Measurements from ENCODE around the gene ZNF726. TPM values are rescaled to one million over a fixed set of nuclear protein-coding genes. Genes with fewer than 3 reads are reported as not detected.
"Not testable (repeated sequence)": the region's sequence is repeated elsewhere in the genome, so short reads cannot be mapped to it uniquely, and the experiment has no call there.

ZNF726 gene
- 9.3 TPM for total RNA-seq

DNA sequence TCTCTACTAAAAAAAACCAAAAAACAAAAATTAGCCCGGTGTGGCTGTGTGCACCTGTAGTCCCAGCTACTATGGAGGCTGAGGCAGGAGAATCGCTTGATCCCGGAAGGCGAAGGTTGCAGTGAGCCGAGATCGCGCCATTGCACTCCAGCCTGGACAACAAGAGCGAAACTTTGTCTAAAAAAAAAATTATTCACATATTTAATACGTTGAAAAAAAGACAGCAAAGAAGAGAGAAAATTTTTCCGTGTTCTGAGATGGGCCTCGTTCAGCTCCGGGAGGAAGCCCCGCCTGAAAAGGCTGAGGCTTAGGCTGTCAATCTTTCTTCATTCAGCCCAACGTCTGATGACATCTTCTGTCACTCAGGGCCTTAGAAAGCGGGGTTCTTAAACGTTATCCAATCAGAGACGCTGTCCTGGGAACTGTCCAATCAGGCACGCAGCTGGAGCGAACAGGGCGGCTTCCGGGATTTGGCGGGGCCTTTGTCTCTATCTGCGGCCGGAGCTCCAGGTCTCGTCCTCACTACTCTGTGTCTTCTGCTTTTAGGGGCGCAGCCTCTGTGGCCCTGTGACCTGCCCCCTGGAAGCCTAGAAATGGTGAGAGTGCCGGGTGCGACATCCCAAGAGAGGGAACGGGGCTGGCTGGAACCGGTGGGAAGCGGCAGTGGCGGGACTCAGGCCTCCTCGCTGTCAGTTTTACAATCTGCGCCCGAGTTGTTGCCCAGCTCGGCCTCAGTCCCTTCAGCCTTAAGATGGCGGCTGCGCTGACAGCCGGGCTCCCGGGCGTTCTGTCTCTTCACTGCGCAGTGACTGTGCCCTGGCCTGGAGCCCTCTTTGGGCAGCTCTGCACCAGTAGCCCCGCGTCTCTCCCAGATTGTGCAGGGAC is at the start of gene ZNF726:
Gene ZNF726 (plus strand): TSS at position 485 of the 885 bp plus-strand sequence. CDS start 109 bp downstream, at position 594.
- DNase-seq, result peak; percentile 97

DNA sequence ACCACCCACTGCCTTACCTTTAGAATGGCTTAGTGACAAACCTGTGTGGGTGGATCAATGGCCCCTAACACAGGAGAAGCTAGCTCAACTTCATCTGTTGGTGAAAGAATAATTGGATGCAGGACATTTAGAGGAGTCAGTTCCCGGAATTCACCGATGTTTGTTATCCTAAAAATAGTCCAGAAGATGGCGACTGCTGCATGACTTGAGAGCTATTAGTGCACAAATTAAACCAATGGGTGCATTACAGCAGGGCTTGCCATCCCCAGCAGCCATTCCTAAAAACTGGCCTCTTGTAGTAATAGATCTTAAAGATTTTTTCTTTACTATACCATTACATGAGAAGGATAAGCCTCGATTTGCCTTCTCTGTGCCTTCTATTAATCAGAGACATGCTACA is 46.8 kb upstream of the ZNF726 start:
- no peak for DNase-seq

DNA sequence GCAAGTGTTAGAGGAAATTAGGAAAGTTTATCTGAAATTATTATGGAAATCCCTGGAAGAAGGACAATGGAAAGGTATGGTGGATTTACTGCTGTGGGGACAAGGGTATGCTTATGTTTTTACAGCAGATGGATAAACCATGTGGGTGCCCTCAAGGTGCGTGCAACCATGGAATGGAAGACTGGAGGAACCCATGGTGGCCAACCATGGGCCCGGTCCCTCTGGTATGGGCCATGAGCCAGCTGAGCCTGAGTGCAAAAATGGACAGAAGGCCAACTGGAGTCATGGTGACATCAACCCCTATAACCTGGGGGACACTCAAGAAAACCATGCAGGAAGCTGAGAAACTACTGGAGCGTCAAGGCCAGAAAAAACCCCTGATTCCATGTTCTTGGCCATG is 46.1 kb upstream of the ZNF726 start:
- DNase-seq, result no peak

DNA sequence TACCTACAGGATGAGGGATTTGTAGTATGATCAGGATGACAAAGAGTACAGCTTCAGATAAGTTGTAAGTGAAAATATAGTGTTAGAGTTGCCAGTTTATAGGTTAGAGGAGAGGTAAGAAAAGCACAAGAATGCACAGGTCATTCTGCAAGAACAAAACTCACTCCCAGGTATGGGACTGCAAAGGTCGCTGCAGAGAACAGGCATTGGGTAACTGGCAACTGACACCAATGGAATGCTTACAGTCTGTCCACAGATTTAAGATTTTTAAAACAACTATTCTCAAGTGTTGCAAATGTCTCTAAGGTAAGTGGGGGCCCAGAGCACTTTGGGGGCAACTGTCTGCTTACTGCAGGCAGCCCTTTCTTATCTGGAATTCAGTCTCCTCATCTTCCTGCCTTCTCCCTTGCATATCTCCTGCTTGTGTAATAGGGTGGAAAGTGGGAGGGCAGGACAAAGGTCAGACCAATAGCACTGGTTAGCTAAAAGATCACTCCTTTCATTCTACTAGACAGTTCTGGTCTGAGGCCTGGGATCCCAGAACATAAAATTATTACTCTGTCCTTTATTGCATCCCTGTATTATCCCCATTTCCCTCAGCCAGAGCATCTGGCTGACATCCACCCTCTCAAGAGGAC is 42.3 kb upstream of the ZNF726 start:
- no peak for DNase-seq

DNA sequence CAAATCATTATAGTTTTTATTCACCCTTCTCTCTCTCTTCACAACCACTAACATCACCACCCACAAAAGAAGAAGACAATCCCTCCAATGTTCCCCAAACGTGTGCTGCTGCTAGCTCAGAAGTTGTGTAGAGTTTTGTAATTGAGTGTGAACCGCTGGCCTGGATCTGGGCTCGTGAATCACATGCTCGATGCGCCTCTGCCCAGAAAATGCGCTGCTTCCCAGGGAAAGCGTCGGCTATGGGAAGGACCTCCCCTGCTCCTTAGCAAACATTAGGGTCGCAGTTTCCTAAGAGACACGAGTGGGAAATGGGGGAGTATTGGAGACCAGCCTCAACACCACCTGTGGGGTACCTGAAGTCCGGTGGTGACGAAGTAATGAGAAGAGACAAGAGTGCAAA is 38.4 kb upstream of the ZNF726 start:
- no peak for DNase-seq

DNA sequence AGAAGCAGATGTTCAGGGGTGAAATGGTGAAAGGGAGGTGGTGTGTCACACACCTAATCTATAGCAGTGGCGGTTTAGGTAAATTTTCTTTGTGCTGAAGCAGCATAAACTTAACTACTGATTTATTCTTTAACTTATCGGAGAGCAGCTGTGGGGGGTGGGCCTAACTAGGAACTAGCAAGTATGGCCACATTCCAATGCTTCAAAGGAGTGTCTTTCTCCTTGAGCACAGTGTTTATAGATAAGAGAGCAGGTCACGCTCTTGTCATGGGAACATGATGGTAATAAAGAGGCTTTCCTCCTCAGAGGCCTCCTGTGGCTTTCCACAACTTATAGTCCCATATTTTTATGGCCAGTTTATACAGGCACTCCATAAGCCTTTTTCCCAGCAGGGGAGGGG is 37.9 kb upstream of the ZNF726 start:
- not testable (repeated sequence) for DNase-seq

DNA sequence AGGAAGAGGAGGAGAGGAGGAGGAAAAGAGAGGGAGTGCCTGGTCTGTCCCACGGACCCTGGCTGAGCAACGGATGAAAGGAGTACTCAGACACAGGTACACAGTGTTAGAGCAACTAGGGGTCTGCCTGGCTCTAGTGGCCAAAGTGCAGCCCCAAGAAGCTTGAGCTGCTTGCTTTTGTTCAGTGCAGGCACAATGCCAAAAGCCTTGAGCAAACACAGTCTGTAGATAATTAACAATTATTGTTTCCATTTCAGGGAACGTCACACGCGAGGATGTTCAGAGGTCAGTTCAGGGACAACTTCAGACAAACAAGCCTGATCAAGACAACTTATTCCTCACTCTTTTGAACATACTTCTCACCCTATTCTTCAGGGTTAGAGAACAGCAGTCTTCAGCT is 32.2 kb upstream of the ZNF726 start:
- no peak for DNase-seq

DNA sequence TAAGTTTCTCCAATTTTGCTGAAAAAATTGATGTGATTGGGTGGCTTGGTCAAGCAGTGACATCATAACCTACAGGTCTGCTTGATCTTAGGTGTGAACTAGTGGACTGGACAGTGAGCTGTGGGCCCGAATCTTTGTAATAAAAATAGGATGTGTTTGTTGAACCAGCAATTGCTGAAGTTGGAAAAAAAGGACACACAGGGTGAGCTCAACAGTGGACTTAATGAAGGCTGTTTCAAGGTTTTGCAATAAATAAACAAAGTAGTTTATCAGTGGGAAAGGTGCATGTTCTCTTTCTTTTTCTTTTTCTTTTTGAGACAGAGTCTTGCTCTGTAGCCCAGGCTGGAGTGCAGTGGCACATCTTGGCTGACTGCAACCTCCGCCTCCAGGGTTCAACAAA is 30.3 kb upstream of the ZNF726 start:
- DNase-seq, result no peak

DNA sequence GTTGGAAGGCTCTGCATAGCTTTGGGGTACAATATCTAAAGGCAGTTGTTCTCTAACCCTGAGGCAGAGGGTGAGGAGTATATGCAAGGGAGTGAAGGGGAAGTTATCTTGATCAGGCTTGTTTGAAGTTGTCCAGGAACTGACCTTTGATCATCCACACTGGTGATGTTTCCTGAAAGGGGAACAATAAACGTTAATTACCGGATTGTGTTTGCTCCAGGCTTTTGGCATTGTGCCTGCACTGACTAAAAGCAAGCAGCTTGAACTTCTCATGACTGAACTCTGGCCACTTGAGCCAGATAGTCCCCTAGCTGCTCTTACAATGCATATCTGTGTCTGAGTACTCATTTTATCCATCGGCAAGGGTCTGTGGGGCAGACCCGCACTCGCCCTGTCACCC is 27.0 kb upstream of the ZNF726 start:
- no peak for DNase-seq

DNA sequence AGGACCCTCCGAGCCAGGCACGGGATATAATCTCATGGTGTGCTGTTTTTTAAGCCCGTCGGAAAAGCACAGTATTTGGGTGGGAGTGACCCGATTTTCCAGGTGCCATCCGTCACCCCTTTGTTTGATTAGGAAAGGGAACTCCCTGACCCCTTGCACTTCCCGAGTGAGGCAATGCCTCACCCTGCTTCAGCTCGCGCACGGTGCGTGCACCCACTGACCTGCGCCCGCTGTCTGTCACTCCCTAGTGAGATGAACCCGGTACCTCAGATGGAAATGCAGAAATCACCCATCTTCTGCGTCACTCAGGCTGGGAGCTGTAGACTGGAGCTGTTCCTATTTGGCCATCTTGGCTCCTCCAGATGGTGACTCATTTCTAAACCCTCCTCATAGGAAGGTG is 18.6 kb upstream of the ZNF726 start:
- DNase-seq, result not testable (repeated sequence)

DNA sequence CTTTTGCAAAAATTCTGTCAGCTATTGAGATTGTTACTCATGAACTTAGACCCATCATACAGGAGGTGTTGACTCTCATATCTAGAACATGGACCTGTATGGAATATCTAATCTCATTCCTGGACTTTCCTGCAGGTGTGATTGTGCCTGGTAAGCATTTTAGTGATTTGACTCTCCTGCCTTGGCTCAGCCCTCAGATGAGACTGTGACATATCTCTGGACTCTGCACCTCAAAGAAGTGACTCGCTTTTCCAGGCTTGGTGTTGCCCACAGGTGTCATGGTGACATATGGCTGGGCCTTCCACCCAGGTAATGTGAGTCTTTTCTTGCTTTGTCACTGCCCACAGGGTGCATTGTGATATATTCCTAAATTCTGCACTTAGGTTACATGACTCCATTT is 17.8 kb upstream of the ZNF726 start:
- no peak for DNase-seq

DNA sequence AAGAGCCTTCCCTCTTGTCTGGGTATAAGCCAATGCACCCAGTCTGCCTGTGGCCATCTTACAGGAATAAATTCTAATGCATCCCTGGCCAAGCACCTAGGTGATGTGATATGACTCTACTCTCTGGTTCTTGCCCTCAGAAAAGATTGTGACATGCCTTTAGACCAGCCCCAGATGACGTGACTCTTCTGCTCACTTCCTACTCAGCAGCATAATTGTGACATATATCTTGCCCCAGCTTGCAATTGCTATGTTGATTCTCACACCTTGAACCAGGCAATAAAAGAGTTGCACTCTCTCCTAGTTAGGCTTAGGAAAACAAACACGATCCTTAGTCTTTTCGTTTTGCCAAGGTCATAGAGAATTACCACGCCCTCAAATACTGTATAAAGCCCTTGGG is 13.3 kb upstream of the ZNF726 start:
- DNase-seq, result no peak

DNA sequence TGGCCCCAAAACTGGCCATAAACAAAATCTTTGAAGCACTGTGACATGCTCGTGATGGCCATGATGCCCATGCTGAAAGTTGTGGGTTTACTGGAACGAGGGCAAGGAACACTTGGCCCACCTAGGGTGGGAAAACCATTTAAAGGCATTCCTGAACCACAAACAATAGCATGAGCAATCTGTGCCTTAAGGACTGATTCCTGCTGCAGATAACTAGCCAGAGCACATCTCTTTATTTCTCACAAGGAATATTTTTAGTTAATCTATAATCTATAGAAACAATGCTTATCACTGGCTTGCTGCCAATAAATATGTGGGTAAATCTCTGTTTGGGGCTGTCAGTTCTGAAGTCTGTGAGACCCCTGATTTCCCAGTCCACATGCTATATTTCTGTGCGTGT is 10.3 kb upstream of the ZNF726 start:
- no peak for DNase-seq

DNA sequence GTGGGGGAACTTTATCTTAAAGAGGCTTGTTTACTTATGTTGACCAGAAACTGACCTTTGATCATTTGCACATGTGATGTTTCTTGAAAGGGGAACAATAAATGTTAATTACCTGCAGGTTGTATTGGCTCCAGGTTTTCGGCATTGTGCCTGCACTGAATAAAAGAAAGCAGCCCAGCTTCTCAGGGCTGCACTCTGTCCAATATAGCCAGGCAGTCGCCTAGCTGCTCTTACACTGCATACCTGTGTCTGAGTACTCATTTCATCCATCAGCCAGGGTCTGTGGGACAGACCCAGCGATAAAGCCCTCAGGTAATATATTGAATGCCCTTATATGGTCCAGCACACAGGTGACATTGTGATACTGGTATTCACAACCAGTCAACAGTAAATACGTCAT is 8.9 kb upstream of the ZNF726 start:
- DNase-seq, result no peak

DNA sequence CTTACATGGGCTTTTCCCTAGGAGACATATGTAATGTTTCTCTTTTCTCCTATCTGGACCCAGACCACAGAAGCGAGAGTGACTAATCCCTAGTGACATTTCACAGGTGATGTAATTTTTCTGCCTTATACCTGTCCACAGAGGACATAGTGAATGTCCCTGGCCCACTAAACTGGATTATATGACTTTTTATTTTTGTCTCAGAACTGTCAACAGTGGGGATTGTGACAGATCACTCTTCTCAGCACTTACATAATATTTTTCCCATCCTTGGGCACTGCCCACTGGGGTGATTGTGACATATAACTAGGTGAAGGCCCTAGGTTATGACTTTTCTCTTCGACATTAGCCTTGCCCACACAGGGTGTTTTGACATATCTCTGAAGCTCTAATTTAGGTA is 7.9 kb upstream of the ZNF726 start:
- DNase-seq, result no peak

DNA sequence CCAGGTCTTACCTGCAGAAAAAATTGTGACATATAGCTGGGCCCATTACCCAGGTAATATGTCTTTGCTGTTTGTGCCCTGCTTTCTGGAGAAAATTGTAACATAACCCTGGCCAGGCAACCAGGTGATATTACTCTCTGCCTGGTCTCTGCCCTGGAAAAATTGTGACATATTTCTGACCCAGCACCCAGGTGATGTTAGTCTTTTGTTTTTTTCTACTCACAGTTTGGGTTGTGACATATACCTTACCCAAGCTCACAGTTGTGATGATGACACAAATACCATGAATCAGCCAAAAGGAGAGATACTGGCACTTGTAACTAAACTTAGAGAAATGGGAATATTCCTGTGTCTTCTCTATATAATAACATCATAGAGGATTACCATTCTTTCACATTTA is 6.5 kb upstream of the ZNF726 start:
- DNase-seq, result no peak

DNA sequence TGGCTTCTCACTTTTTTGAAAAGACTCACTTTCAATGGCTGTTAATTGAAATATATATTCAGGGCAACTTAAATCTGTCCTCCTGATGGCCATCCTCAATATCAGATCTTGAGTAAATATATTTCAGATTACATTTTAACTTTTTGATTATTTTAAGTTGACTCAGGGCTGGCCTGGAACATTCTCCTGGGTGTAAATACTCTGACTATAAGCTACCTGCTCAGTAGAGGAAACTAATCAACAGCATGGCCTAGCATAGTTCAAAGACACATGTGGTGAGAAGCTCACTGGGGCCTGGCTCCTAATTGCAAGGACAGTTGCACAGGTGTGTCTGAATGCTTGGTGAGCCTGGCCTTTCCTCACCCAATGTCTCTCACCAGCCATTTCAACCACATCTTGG is 5.5 kb upstream of the ZNF726 start:
- no peak for DNase-seq

DNA sequence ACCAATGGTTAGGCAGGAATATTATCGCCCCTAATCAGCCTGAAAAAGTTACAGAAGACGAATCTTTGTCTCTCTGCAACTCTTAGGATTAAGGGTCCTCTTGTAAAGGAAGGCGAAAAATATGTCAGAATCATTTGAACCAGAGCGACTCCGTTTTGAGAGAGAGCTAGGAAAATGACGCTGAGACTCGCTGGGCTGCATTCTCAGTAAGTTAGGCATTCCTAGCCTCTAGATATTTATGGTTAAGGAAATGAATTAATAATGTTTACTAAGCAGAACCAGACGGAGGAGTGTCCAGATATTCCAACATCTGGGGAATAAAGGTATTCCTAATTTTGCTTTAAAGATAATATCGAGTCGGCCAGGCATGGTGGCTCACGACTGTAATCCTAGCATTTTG is 755 bp upstream of the ZNF726 start:
- DNase-seq, result no peak

DNA sequence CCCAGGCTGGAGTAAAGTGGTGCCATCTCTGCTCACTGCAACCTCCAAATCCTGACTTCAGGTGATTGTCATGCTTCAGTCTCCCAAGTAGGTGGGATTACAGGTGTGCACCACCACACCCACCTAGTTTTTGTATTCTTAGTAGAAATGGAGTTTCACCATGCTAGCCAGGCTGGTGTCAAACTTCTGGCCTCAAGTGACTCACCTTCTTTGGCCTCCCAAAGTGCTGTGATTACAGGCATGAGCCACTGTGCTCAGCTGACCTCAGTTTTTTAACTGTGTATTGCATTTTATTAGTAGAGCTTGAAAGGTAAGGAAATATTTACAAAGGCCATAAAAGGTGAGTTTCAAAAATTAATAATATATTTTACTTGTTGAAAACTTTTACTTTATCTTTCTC is 2.3 kb downstream of the ZNF726 start:
- no peak for DNase-seq

DNA sequence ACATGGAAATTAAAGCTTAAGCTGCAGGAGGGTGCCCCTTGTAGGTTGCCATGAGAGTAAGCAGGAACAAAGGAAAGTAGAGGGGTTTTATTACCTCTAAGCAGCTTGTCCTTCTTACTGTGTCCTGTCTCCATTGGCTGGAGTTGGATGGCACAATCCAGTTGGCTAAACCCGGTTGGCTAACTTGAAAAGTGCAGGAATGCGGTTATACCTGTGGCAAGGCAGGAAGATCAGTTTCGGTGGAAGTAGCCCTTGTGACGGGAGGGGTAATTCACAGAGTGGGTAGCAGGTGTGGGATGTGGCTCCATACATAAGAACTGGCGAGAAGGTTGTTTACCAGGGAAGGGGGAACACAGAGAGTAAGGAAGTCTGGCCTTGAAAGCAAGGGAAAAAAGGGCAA is 3.2 kb downstream of the ZNF726 start:
- no peak for DNase-seq

DNA sequence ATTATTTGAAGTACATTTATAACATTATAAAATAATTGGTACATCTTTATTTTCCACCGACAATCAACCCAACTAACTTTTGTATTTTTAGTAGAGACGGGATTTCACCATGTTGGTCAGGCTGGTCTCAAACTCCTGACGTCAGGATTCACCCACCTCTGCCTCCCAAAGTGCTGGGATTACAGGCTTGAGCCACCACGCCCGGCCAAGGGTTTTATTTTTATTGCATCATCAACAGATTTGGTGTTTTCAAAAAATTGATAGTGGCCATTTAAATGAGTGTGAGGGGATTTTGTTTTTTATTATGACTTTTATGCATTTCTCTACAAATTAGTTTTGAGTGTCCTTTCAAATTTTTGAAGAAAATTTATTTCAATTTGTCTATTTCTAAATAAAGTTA is 10.6 kb downstream of the ZNF726 start:
- no peak for DNase-seq

DNA sequence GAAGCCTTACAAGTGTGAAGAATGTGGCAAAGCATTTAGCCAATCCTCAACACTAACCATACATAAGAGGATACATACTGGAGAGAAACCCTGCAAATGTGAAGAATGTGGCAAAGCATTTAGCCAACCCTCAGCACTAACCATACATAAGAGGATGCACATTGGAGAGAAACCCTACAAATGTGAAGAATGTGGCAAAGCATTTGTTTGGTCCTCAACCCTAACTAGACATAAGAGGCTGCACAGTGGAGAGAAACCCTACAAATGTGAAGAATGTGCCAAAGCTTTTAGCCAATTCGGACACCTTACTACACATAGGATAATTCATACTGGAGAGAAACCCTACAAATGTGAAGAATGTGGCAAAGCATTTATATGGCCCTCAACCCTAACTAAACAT is 18.2 kb downstream of the ZNF726 start:
- DNase-seq, result no peak

DNA sequence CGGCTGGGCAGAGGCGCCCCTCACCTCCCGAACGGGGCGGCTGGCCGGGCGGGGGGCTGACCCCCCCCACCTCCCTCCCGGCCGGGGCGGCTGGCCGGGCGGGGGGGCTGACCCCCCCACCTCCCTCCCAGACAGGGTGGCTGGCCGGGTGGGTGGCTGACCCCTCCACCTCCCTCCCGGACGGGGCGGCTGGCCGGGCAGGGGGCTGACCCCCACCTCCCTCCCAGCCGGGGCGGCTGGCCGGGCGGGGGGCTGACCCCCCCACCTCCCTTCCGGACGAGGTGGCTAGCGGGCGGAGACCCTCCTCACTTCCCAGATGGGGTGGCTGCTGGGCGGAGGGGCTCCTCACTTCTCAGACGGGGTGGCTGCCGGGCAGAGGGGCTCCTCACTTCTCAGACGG is 22.3 kb downstream of the ZNF726 start:
- not testable (repeated sequence) for DNase-seq

DNA sequence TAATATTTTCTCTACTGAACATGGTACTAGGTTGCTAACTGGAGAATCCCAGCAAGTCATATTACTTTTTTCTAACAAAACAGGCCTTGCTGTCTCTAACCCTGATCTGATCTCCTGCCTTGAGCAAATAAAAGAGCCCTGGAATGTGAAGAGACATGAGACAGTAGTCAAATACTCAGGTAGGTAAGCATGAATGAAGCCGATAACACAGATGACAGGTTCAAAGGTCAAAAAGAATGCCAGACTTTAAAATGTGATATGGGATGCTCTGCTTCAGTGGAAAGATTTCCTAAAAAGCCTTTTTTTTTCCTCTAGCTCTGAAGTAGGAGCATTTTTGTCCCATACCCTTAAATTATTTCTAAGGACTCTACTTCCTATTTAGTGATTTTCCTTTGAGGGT is 28.7 kb downstream of the ZNF726 start:
- DNase-seq, result no peak
